HepG2 (cell line): ENCODE results near the gene IRF3. TPM values are rescaled to one million over a fixed set of nuclear protein-coding genes. Genes with fewer than 3 reads are reported as not detected.
A peak's percentile ranks its signal among the peaks of the same experiment; 100 is the strongest.

ENCODE experiments used
- CAMTA2 ChIP-seq: sonication (generic); formaldehyde crosslinking; IDR thresholded peaks from 2 replicates; pipeline ENCODE4 v1.4.0; 2020; ENCODE audit warnings: mild to moderate bottlenecking, missing genetic modification reagents, borderline replicate concordance
- CBX1 ChIP-seq: IDR thresholded peaks from one replicate; pipeline ENCODE4 v1.6.1; 2016; ENCODE audit warnings: antibody characterized with exemption, low read depth
- FOXJ3 ChIP-seq: sonication (generic); formaldehyde crosslinking; IDR thresholded peaks from 2 replicates; pipeline ENCODE4 v1.4.0; 2020; ENCODE audit warnings: missing genetic modification reagents, mild to moderate bottlenecking, borderline replicate concordance
- MEIS1 ChIP-seq: sonication (generic); formaldehyde crosslinking; IDR thresholded peaks from 2 replicates; pipeline ENCODE4 v1.9.0; 2021; ENCODE audit warnings: mild to moderate bottlenecking, missing genetic modification reagents, moderate library complexity, borderline replicate concordance
- NR2F1 ChIP-seq, 2 experiments: fragments of 450-650 bp in 1 of 2; formaldehyde crosslinking in 1 of 2; IDR thresholded peaks; 2 replicates each; pipeline versions ENCODE4 v1.5.0 to v1.6.1; 2016 to 2020; ENCODE audit warnings: mild to moderate bottlenecking in 1 of 2, missing compliant biosample characterization in 1 of 2, missing genetic modification reagents in 1 of 2, moderate library complexity in 1 of 2
- PHF21A ChIP-seq: sonication (generic); formaldehyde crosslinking; IDR thresholded peaks from 2 replicates; pipeline ENCODE4 v1.5.0; 2020; ENCODE audit warnings: mild to moderate bottlenecking, missing genetic modification reagents
- PRDM10 ChIP-seq: sonication (generic); formaldehyde crosslinking; IDR thresholded peaks from 2 replicates; pipeline ENCODE4 v1.4.0; 2020; ENCODE audit warnings: low read depth, missing genetic modification reagents
- PRDM15 ChIP-seq: sonication (generic); formaldehyde crosslinking; IDR thresholded peaks from 2 replicates; pipeline ENCODE4 v1.4.0; 2020; ENCODE audit warnings: missing genetic modification reagents
- RFX3 ChIP-seq: IDR thresholded peaks from 2 replicates; pipeline ENCODE4 v1.6.1; 2016; ENCODE audit warnings: missing biosample characterization, missing genetic modification reagents
- SSRP1 ChIP-seq: IDR thresholded peaks from 2 replicates; pipeline ENCODE4 v1.6.1; 2016; ENCODE audit warnings: control low read depth
- YY1 ChIP-seq: IDR thresholded peaks from 2 replicates; pipeline ENCODE4 v1.6.1; 2011; ENCODE audit warnings: low read length, low read depth, moderate library complexity, mild to moderate bottlenecking; ENCODE audit not compliant: insufficient read depth, insufficient replicate concordance
- ZNF138 ChIP-seq: sonication (generic); formaldehyde crosslinking; IDR thresholded peaks from 2 replicates; pipeline ENCODE4 v1.5.0; 2020; ENCODE audit warnings: mild to moderate bottlenecking, low read depth, missing genetic modification reagents
- ZNF260 ChIP-seq: sonication (generic); formaldehyde crosslinking; IDR thresholded peaks from 2 replicates; pipeline ENCODE4 v1.4.0; 2020; ENCODE audit warnings: missing genetic modification reagents, low read depth, mild to moderate bottlenecking, borderline replicate concordance
- ZSCAN12 ChIP-seq: sonication (generic); formaldehyde crosslinking; IDR thresholded peaks from 2 replicates; pipeline ENCODE4 v1.9.0; 2021; ENCODE audit warnings: mild to moderate bottlenecking, missing genetic modification reagents
- ZSCAN21 ChIP-seq: sonication (generic); formaldehyde crosslinking; IDR thresholded peaks from 2 replicates; pipeline ENCODE4 v1.8.0; 2022; ENCODE audit warnings: mild to moderate bottlenecking, missing genetic modification reagents, moderate library complexity, borderline replicate concordance
- polyA plus RNA-seq, 8 experiments: library from polyadenylated mRNA; depleted of rRNA in 3 of 8; stranded (reverse) in 7 of 8; unstranded in 1 of 8; fragments of >200 nt; fragmentation: Illumina TruSeq in 4 of 8; extraction: Trizol in 4 of 8; gene quantifications; 2 replicates each; pipeline versions ENCODE4 v1.2.1 to v1.2.3, GENCODE V29; 2011 to 2016; ENCODE audit warnings: low read depth in 4 of 8, missing spikeins in 1 of 8, mixed read lengths in 1 of 8; ENCODE audit not compliant: insufficient read depth in 1 of 8
- total RNA-seq, 5 experiments: library from RNA; depleted of rRNA; stranded (reverse); fragments of >200 nt; fragmentation: Illumina TruSeq; extraction: Trizol; gene quantifications; 2 replicates each; pipeline ENCODE4 v1.2.3, GENCODE V29; 2016; ENCODE audit warnings: low read depth in 1 of 5

Gene IRF3
- total and polyA plus RNA-seq, 2 of the 13 experiments (the other 11 are each of a cell fraction or from before 2014, with no cell fraction given) = 61.9 to 65.5 TPM

DNA sequence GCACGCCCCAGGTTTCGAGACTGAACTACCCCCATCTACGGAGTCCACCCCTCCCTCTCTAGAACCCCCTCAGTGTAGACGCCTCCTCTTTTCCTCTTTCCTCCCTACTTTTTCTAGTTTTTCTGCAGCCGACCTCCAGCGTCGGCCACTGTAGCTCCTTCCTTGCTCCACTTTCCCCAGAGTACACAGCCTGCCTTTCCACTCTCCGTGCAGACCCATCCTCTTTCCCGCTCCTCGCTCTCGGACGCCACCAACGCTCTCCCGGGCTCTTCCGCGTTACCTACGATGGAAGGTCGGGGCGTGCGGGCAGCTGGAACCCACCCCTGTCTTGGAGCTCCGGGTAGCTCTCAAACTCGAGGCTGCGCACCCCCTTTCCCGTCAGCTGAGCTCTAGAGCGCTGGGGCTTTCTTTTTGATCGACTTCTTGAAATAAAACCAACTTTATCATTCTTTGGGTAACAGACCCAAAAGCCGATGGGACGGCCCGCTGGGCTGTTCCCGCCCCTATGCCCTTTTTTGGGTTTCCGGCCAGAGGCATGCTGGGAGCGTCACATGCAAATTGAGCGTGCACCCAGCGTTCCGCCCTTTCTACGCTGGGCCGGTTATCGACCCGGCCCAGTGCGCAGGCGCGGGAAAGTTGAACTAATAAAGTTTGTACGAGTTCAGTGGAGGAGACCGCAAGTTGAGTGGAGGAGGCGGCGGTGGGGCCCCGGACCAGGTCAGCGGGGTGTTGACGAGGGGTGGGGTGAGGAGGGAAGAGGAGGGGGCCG is at the start of gene IRF3, which contains the start of gene BCL2L12 (continued):
- TF ChIP-seq MEIS1 (CRISPR knock-in tag) = 0 out of 2 replicates have a peak, but pooled peaks have one; percentile 75
- TF ChIP-seq CBX1 = no peak
- peak; percentile 86 for TF ChIP-seq PRDM10 (CRISPR knock-in tag)
- TF ChIP-seq RFX3 (CRISPR knock-in tag) = no peak
- TF ChIP-seq ZNF260 = no peak
- peak; percentile 66 for TF ChIP-seq PHF21A (CRISPR knock-in tag)
- no peak for TF ChIP-seq ZNF138 (CRISPR knock-in tag)
- TF ChIP-seq NR2F1 (CRISPR knock-in tag; IDR thresholded peaks at IDR 0.05) = no peak
- TF ChIP-seq PRDM15 = no peak
- no peak for TF ChIP-seq ZSCAN12 (CRISPR knock-in tag)
- no peak for TF ChIP-seq CAMTA2 (CRISPR knock-in tag)
- TF ChIP-seq YY1 = peak; percentile 11
- no peak for TF ChIP-seq ZSCAN21
- TF ChIP-seq FOXJ3 (CRISPR knock-in tag) = no peak; the same call in 1 of the 2 replicates
- no peak for TF ChIP-seq SSRP1 (CRISPR knock-in tag)
